Liver (tissue), 9 donors: ENCODE data around the gene ULBP2. TPM values are rescaled to one million over a fixed set of nuclear protein-coding genes. Genes with fewer than 3 reads are reported as not detected.
"Not testable (repeated sequence)": the region's sequence is repeated elsewhere in the genome, so short reads cannot be mapped to it uniquely, and the experiment has no call there.

Source experiments
- DNase-seq: peaks from one replicate; pipeline ENCODE4 v3.0.0-alpha.2; 2017; ENCODE audit warnings: low spot score
- H3K27ac ChIP-seq, 2 donors: one replicate each; pipeline ENCODE4 v1.7.0; 2013; ENCODE audit warnings: inconsistent platforms in 2 of 2, low read length in 2 of 2, control low read depth in 1 of 2, low read depth in 1 of 2, mild to moderate bottlenecking in 1 of 2
- H3K27me3 ChIP-seq, 4 donors: one replicate each; pipeline versions ENCODE4 v1.6.1 to v1.7.0; 2013; ENCODE audit warnings: low read length in 3 of 4, inconsistent platforms in 1 of 4, mild to moderate bottlenecking in 1 of 4, moderate library complexity in 1 of 4; ENCODE audit not compliant: control insufficient read depth in 4 of 4, insufficient read depth in 4 of 4
- H3K36me3 ChIP-seq, 4 donors: one replicate each; pipeline versions ENCODE4 v1.6.1 to v1.7.0; 2013; ENCODE audit warnings: low read length in 3 of 4, mild to moderate bottlenecking in 3 of 4, low read depth in 1 of 4, moderate library complexity in 1 of 4; ENCODE audit not compliant: control insufficient read depth in 4 of 4, insufficient read depth in 3 of 4
- H3K4me1 ChIP-seq, 4 donors: one replicate each; pipeline versions ENCODE4 v1.6.1 to v1.7.0; 2013; ENCODE audit warnings: low read length in 3 of 4, mild to moderate bottlenecking in 3 of 4, moderate library complexity in 1 of 4; ENCODE audit not compliant: control insufficient read depth in 4 of 4, insufficient read depth in 4 of 4
- H3K4me3 ChIP-seq, 3 donors: one replicate each; pipeline versions ENCODE4 v1.6.1 to v1.7.0; 2013; ENCODE audit warnings: low read length in 3 of 3, control low read depth in 1 of 3, low read depth in 1 of 3, mild to moderate bottlenecking in 1 of 3
- H3K9ac ChIP-seq, 2 donors: one replicate each; pipeline ENCODE4 v1.7.0; 2013; ENCODE audit warnings: low read length in 2 of 2, mild to moderate bottlenecking in 2 of 2, moderate library complexity in 2 of 2, control low read depth in 1 of 2, low read depth in 1 of 2
- H3K9me3 ChIP-seq, 4 donors: one replicate each; pipeline versions ENCODE4 v1.6.1 to v1.7.0; 2013; ENCODE audit warnings: low read length in 3 of 4; ENCODE audit not compliant: control insufficient read depth in 4 of 4
- FOXA1 ChIP-seq: IDR thresholded peaks from 2 replicates; pipeline ENCODE4 v1.6.1; 2016; ENCODE audit warnings: antibody characterized with exemption
- GABPA ChIP-seq, 2 donors: IDR thresholded peaks in 1 of 2; conservative IDR thresholded peaks in 1 of 2; 2 replicates each; pipeline ENCODE4 v1.6.1; 2016; ENCODE audit warnings: antibody characterized with exemption in 2 of 2, mild to moderate bottlenecking in 1 of 2, moderate library complexity in 1 of 2
- HNF4A ChIP-seq, 2 donors: conservative IDR thresholded peaks; 2 replicates each; pipeline ENCODE4 v1.6.1; 2016; ENCODE audit warnings: antibody characterized with exemption in 2 of 2, mild to moderate bottlenecking in 2 of 2
- JUND ChIP-seq, 2 donors: IDR thresholded peaks; 2 replicates each; pipeline ENCODE4 v1.6.1; 2016; ENCODE audit warnings: antibody characterized with exemption in 2 of 2
- RAD21 ChIP-seq, 2 donors: IDR thresholded peaks; 2 replicates each; pipeline ENCODE4 v1.6.1; 2016; ENCODE audit warnings: antibody characterized with exemption in 2 of 2, mild to moderate bottlenecking in 2 of 2
- REST ChIP-seq: IDR thresholded peaks from 2 replicates; pipeline ENCODE4 v1.6.1; 2016; ENCODE audit warnings: antibody characterized with exemption, mild to moderate bottlenecking
- TAF1 ChIP-seq: conservative IDR thresholded peaks from 2 replicates; pipeline ENCODE4 v1.6.1; 2016; ENCODE audit warnings: antibody characterized with exemption, mild to moderate bottlenecking
- YY1 ChIP-seq: IDR thresholded peaks from 2 replicates; pipeline ENCODE4 v1.6.1; 2016; ENCODE audit warnings: antibody characterized with exemption, mild to moderate bottlenecking
- WGBS: extraction: QIAGEN DNeasy Blood & Tissue Kit; methylation state at CpG from one replicate; pipeline ENCODE4 v1.1.7; 2013; 5-methylcytosine and 5-hydroxymethylcytosine counted together
- polyA plus RNA-seq, 2 donors: library from polyadenylated mRNA; stranded (reverse) in 1 of 2; unstranded in 1 of 2; fragments of 200-250 nt in 1 of 2; fragments of >200 nt in 1 of 2; fragmentation: Nextera tagmentation in 1 of 2; extraction: Ambion mirVana in 1 of 2; gene quantifications; one replicate each; pipeline versions ENCODE4 v1.2.1 to v1.2.3, GENCODE V29; 2013 to 2015
- total RNA-seq, 2 donors: library from RNA; depleted of rRNA; stranded (reverse); fragments of >200 nt; gene quantifications; one replicate each; pipeline ENCODE4 v1.2.3, GENCODE V29; 2014
- TF ChIP-seq, protein P1 (sequence below): fragments of 150-350 bp; IDR thresholded peaks from 2 replicates; pipeline ENCODE4 v1.5.1; 2017; ENCODE audit warnings: improper control_type of control experiment, low read depth, low read length; ENCODE audit not compliant: missing input control
- TF ChIP-seq, protein P2 (sequence below): IDR thresholded peaks from 2 replicates; pipeline ENCODE4 v1.6.1; 2016; ENCODE audit warnings: antibody characterized with exemption
- donor health status: healthy.
- donor health status: healthy.
- donor health status: healthy.
- donor health status: healthy.
- donor health status: healthy.

ULBP2 gene
- total and polyA plus RNA-seq, 4 donors: 0.14 to 0.27 (median 0.20) TPM

- Histone ChIP-seq H3K9me3 (no peaks in the 10 kb centered on the region), H3K9ac (peak overlapping the region in 1 of 2 donors; percentile 33), H3K27ac (no peak overlapping the region), H3K4me3 (peak overlapping the region; percentile 53 to 63 (median 61)), H3K27me3 (peaks cover 0 to 2% (median under 1%) of the 10 kb centered on the region in 4 donors), H3K36me3 (no peaks in the 10 kb centered on the region), H3K4me1 (peaks cover 0 to 23% (median 15%) of the 10 kb centered on the region in 4 donors)
- WGBS: 8% methylated on average over 34 of the region's 34 CpGs
- TF ChIP-seq GABPA (IDR thresholded peaks at IDR 0.05 in 1 of 2, conservative IDR thresholded peaks at IDR 0.05 in 1 of 2) (no peak), RAD21 (IDR thresholded peaks at IDR 0.05) (no peak), REST (no peak), JUND (IDR thresholded peaks at IDR 0.05) (no peak), HNF4A (conservative IDR thresholded peaks at IDR 0.05) (no peak), TAF1 (no peak), FOXA1 (no peak)
- TF ChIP-seq, protein P1, sequence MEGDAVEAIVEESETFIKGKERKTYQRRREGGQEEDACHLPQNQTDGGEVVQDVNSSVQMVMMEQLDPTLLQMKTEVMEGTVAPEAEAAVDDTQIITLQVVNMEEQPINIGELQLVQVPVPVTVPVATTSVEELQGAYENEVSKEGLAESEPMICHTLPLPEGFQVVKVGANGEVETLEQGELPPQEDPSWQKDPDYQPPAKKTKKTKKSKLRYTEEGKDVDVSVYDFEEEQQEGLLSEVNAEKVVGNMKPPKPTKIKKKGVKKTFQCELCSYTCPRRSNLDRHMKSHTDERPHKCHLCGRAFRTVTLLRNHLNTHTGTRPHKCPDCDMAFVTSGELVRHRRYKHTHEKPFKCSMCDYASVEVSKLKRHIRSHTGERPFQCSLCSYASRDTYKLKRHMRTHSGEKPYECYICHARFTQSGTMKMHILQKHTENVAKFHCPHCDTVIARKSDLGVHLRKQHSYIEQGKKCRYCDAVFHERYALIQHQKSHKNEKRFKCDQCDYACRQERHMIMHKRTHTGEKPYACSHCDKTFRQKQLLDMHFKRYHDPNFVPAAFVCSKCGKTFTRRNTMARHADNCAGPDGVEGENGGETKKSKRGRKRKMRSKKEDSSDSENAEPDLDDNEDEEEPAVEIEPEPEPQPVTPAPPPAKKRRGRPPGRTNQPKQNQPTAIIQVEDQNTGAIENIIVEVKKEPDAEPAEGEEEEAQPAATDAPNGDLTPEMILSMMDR: no peak
- TF ChIP-seq, protein P2, sequence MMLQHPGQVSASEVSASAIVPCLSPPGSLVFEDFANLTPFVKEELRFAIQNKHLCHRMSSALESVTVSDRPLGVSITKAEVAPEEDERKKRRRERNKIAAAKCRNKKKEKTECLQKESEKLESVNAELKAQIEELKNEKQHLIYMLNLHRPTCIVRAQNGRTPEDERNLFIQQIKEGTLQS: no peak
- no peak for DNase-seq
These were observed 16.4 kb upstream of the ULBP2 start for GRCh38 chr6:149925253-149925973.

DNA sequence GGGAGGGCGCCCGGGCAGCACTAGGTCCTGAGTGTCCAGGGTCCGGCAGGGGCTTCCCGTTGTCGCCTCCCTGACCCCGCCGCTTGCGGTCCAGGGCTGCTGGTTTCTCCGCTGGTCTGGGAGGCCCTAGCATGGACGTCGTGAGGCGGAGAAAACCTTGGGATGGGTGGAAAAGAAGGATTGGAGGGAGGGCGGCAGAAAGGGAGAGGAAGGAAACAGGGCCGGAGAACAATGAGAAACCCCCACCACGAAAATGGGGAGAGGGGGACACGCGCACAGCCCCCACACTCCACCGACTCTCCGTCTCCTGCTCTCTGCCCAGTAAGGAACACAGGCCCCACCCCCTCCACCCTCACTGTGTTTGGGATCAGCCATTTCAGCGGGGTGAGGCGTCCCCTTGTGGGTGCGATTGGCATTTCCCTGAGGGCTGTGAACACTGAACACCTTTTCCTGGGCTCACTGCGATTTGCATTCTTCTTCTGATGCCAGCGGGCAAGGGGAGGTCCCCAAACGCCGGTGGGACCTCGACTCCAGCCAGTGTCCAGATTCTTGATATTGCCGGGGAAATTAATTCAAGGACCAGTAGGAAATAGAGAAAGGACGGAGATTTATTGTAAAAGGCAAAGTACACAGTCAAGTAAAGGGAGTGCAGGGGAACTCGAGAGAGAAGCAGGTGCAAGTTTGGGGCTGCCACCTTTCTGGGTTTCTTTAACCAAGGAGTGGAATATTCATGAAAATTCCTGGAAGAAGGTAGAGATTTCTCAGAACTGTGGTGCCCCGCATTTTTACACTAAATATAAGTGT is 15.6 kb upstream of the ULBP2 start:
- no peaks in the 10 kb centered on the region for H3K36me3 ChIP-seq
- peak; percentile 87 for DNase-seq
- TF ChIP-seq RAD21 (IDR thresholded peaks at IDR 0.05) (peak; percentile 97), YY1 (peak; percentile 50), HNF4A (conservative IDR thresholded peaks at IDR 0.05) (no peak)
- TF ChIP-seq, protein P1: peak; percentile 98
- peak overlapping the region in 1 of 2 donors; percentile 33 for H3K9ac ChIP-seq
- no peak overlapping the region for H3K27ac ChIP-seq
- 3% methylated on average over 31 of the region's 31 CpGs for WGBS
- H3K27me3 ChIP-seq: peaks cover 0 to 9% (median 2%) of the 10 kb centered on the region in 4 donors
- no peaks in the 10 kb centered on the region for H3K9me3 ChIP-seq
- peaks cover 0 to 23% (median 15%) of the 10 kb centered on the region in 4 donors for H3K4me1 ChIP-seq
- peak overlapping the region; percentile 53 to 63 (median 61) for H3K4me3 ChIP-seq

GRCh38 chr6:149927025-149927424 is 14.8 kb upstream of the ULBP2 start:
- H3K27me3 ChIP-seq, DNase-seq, H3K4me3 ChIP-seq, H3K9me3 ChIP-seq, H3K27ac ChIP-seq, H3K9ac ChIP-seq, H3K36me3 ChIP-seq: not testable (repeated sequence)
- WGBS: 77% methylated on average over 4 of the region's 4 CpGs
- peaks cover 0 to 23% (median 15%) of the 10 kb centered on the region in 4 donors for H3K4me1 ChIP-seq
